PC-3 (cell line): ENCODE results near the gene TRIM28. TPM values are rescaled to one million over a fixed set of nuclear protein-coding genes. Genes with fewer than 3 reads are reported as not detected.
A peak's percentile ranks its signal among the peaks of the same experiment; 100 is the strongest.

Source experiments
- ATAC-seq: fragments of 200-7000 bp; cut with Tn5 transposase; 2 replicates; pipeline ENCODE4 v1.9.1; 2020; ENCODE audit warnings: mild to moderate bottlenecking, moderate library complexity
- BruUV-seq: library from RNA; stranded (reverse); fragments of 400-500 nt; replicated peaks from 2 replicates; lab custom pipeline; 2021; lab: Mats Ljungman, UMichigan
- CTCF ChIA-PET: fragments of 300-600 bp; sonication (Branson Sonifier 250); formaldehyde crosslinking; loops from one replicate; lab custom pipeline; 2022; ENCODE audit warnings: antibody characterized with exemption; lab: Charles Lee
- POLR2A ChIA-PET: fragments of 300-600 bp; sonication (Branson Sonifier 250); formaldehyde crosslinking; loops from one replicate; lab custom pipeline; 2022; ENCODE audit warnings: antibody characterized with exemption; ENCODE audit not compliant: unreplicated experiment; lab: Charles Lee
- DNase-seq: peaks from one replicate; pipeline ENCODE4 v3.0.0-alpha.2; 2015
- H2AFZ ChIP-seq: fragments of 300-600 bp; sonication (generic); 2 replicates; pipeline ENCODE4 v1.6.0; 2016; ENCODE audit warnings: antibody characterized with exemption, low read length
- H3F3A ChIP-seq: fragments of 300-600 bp; sonication (generic); one replicate; pipeline ENCODE4 v1.6.0; 2017; ENCODE audit warnings: antibody characterized with exemption, low read length, control low read depth, mild to moderate bottlenecking; ENCODE audit not compliant: unreplicated experiment
- H3K27ac ChIP-seq: fragments of 300-600 bp; sonication (generic); 2 replicates; pipeline ENCODE4 v1.5.1; 2016; ENCODE audit warnings: mild to moderate bottlenecking, low read length
- H3K27me3 ChIP-seq: fragments of 300-600 bp; sonication (generic); 2 replicates; pipeline ENCODE4 v1.6.1; 2016; ENCODE audit warnings: low read length, mixed read lengths
- H3K36me3 ChIP-seq: fragments of 300-600 bp; sonication (generic); 2 replicates; pipeline ENCODE4 v1.6.1; 2016; ENCODE audit warnings: low read depth, mixed run types, low read length, mixed read lengths
- H3K4me1 ChIP-seq: fragments of 300-600 bp; sonication (generic); 2 replicates; pipeline ENCODE4 v1.5.1; 2016; ENCODE audit warnings: low read length; ENCODE audit not compliant: insufficient read depth
- H3K4me2 ChIP-seq: fragments of 300-600 bp; sonication (generic); 2 replicates; pipeline ENCODE4 v1.6.0; 2016; ENCODE audit warnings: low read length
- H3K4me3 ChIP-seq: fragments of 300-600 bp; sonication (generic); 2 replicates; pipeline ENCODE4 v1.5.1; 2016; ENCODE audit warnings: mild to moderate bottlenecking, low read length, mixed read lengths
- H3K79me2 ChIP-seq: fragments of 300-600 bp; sonication (generic); 2 replicates; pipeline ENCODE4 v1.6.1; 2017; ENCODE audit warnings: low read length, mixed read lengths
- H3K9ac ChIP-seq: fragments of 300-600 bp; sonication (generic); 2 replicates; pipeline ENCODE4 v1.6.0; 2016; ENCODE audit warnings: mild to moderate bottlenecking, low read length
- H3K9me2 ChIP-seq: fragments of 300-600 bp; sonication (generic); replicated peaks from 2 replicates; pipeline ENCODE4 v1.6.1; 2016; ENCODE audit warnings: mixed run types, low read length, mixed read lengths
- H3K9me3 ChIP-seq: fragments of 300-600 bp; sonication (generic); 2 replicates; pipeline ENCODE4 v1.6.1; 2016; ENCODE audit warnings: low read length, mixed read lengths
- H4K20me1 ChIP-seq: fragments of 300-600 bp; sonication (generic); 2 replicates; pipeline ENCODE4 v1.6.1; 2016; ENCODE audit warnings: low read length, mixed read lengths
- EZH2 ChIP-seq: fragments of 300-600 bp; sonication (generic); IDR thresholded peaks from one replicate; pipeline ENCODE4 v1.6.1; 2017; ENCODE audit warnings: antibody characterized with exemption, mild to moderate bottlenecking, low read length; ENCODE audit not compliant: unreplicated experiment
- EZH2phosphoT487 ChIP-seq: fragments of 300-600 bp; sonication (generic); IDR thresholded peaks from 2 replicates; pipeline ENCODE4 v1.6.1; 2018; ENCODE audit warnings: mild to moderate bottlenecking, antibody characterized with exemption, low read length, borderline replicate concordance
- intact Hi-C: fragments of 100-400 bp; cut with micrococcal nuclease; formaldehyde crosslinking; loops from 2 replicates; pipeline ENCODE4 v1.9.0; 2023
- total RNA-seq: library from RNA; depleted of rRNA; stranded (reverse); fragments of >200 nt; gene quantifications from 2 replicates; pipeline ENCODE4 v1.2.3, GENCODE V29; 2014
- TF ChIP-seq, protein P1 (sequence below): fragments of 300-600 bp; sonication (generic); conservative IDR thresholded peaks from 2 replicates; pipeline ENCODE4 v1.5.1; 2017; ENCODE audit warnings: antibody characterized with exemption, low read depth, mild to moderate bottlenecking, low read length

TRIM28 gene
- total RNA-seq, 1 experiment from 2014 or later: 1,169 TPM

DNA sequence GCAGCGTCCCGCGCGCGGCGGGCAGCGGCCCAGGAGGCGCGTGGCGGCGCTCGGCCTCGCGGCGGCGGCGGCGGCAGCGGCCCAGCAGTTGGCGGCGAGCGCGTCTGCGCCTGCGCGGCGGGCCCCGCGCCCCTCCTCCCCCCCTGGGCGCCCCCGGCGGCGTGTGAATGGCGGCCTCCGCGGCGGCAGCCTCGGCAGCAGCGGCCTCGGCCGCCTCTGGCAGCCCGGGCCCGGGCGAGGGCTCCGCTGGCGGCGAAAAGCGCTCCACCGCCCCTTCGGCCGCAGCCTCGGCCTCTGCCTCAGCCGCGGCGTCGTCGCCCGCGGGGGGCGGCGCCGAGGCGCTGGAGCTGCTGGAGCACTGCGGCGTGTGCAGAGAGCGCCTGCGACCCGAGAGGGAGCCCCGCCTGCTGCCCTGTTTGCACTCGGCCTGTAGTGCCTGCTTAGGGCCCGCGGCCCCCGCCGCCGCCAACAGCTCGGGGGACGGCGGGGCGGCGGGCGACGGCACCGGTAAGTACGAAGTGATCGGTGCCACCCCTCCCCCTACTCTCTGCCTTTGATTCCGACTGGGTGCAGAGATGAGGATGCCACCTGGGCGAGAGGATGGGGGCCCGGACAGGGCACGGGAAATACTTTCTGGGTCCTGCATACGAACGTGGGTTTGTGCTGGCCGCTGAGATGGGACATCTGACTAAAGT lies 874 bp downstream of the TRIM28 start:
- peaks cover 5% of the 10 kb centered on the region for H3F3A ChIP-seq
- TF ChIP-seq EZH2 (no peak), EZH2phosphoT487 (no peak)
- TF ChIP-seq, protein P1, sequence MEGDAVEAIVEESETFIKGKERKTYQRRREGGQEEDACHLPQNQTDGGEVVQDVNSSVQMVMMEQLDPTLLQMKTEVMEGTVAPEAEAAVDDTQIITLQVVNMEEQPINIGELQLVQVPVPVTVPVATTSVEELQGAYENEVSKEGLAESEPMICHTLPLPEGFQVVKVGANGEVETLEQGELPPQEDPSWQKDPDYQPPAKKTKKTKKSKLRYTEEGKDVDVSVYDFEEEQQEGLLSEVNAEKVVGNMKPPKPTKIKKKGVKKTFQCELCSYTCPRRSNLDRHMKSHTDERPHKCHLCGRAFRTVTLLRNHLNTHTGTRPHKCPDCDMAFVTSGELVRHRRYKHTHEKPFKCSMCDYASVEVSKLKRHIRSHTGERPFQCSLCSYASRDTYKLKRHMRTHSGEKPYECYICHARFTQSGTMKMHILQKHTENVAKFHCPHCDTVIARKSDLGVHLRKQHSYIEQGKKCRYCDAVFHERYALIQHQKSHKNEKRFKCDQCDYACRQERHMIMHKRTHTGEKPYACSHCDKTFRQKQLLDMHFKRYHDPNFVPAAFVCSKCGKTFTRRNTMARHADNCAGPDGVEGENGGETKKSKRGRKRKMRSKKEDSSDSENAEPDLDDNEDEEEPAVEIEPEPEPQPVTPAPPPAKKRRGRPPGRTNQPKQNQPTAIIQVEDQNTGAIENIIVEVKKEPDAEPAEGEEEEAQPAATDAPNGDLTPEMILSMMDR: no peak
- H3K9me2 ChIP-seq: no peaks in the 10 kb centered on the region
- H3K27me3 ChIP-seq: no peaks in the 10 kb centered on the region
- H4K20me1 ChIP-seq: peaks cover 49% of the 10 kb centered on the region
- H2AFZ ChIP-seq: no peak overlapping the region
- ChIA-PET POLR2A (interaction anchor here (0.6 to 1.2 kb wide), 4 partner anchors 10 to 27 kb away, joined by 3 to 14 read pairs (median 6); partner anchors contain the start of genes CHMP2A and ZBTB45), CTCF (no interaction called here)
- H3K9me3 ChIP-seq: no peaks in the 10 kb centered on the region
- peaks cover 51% of the 10 kb centered on the region for H3K79me2 ChIP-seq
- intact Hi-C loops: loop anchor here (1.0 kb wide), 2 partner anchors 11 to 157 kb away; partner anchors contain the start of genes CHMP2A and RPS5
- peak; percentile 55 for DNase-seq
- H3K9ac ChIP-seq: peak overlapping the region; percentile 89
- H3K4me1 ChIP-seq: peaks cover 13% of the 10 kb centered on the region
- no TSS peak for BruUV-seq
- peak overlapping the region; percentile 92 for H3K4me3 ChIP-seq
- peak overlapping the region; percentile 95 for H3K4me2 ChIP-seq
- H3K27ac ChIP-seq: peak overlapping the region; percentile 88
- ATAC-seq: peak; percentile 19
- peaks cover 46% of the 10 kb centered on the region for H3K36me3 ChIP-seq

DNA sequence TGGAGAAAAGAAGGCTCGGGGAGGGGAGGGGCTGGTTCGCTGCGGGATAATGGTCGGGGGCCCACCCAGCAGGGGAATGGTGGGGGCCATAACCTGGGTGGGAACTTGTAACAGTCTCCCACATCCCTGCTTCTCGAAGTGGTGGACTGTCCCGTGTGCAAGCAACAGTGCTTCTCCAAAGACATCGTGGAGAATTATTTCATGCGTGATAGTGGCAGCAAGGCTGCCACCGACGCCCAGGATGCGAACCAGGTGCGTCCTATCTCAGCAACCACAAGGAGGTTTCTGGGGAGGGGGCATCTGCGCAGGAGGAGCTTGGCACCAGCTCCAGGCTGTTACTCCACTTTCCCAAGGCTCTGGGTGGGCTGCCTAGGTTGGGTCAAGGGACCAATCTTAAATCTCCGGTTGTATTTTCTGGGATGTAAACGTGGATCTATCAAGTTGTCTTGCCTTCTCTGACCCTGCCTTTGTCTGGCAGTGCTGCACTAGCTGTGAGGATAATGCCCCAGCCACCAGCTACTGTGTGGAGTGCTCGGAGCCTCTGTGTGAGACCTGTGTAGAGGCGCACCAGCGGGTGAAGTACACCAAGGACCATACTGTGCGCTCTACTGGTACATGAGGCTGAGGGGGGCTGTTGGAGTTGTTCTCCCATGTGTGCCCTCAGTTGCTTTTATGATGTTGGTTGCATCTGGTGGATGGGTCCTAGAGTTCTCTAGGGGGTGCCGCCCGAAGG lies 1.6 kb downstream of the TRIM28 start:
- CTCF ChIA-PET: no interaction called here

More for the DNA sequence above, 1.6 kb downstream of the TRIM28 start:
- TF ChIP-seq, protein P1: no peak
- no peak for TF ChIP-seq EZH2phosphoT487
- no peak for TF ChIP-seq EZH2
- Histone ChIP-seq H3K27me3 (no peaks in the 10 kb centered on the region), H4K20me1 (peaks cover 56% of the 10 kb centered on the region), H3F3A (peaks cover 5% of the 10 kb centered on the region), H2AFZ (no peak overlapping the region), H3K9ac (peak overlapping the region; percentile 89), H3K36me3 (peaks cover 53% of the 10 kb centered on the region), H3K79me2 (peaks cover 55% of the 10 kb centered on the region), H3K9me3 (no peaks in the 10 kb centered on the region), H3K9me2 (no peaks in the 10 kb centered on the region), H3K4me3 (peak overlapping the region; percentile 92), H3K4me2 (peak overlapping the region; percentile 95), H3K27ac (no peak overlapping the region), H3K4me1 (peaks cover 13% of the 10 kb centered on the region)
- intact Hi-C loops: no loop called here
- ATAC-seq (no peak), DNase-seq (no peak)
- TSS peak; percentile 48 for BruUV-seq
- POLR2A ChIA-PET: no interaction called here
